Urinary bladder (tissue), 4 donors: Measurements from ENCODE around the gene TRAPPC2. TPM values are rescaled to one million over a fixed set of nuclear protein-coding genes. Genes with fewer than 3 reads are reported as not detected.
A peak's percentile ranks its signal among the peaks of the same experiment; 100 is the strongest.
"Not testable (repeated sequence)": the region's sequence is repeated elsewhere in the genome, so short reads cannot be mapped to it uniquely, and the experiment has no call there.

ENCODE experiments used
- DNase-seq: peaks from one replicate; pipeline ENCODE4 v3.0.0-alpha.2; 2015; ENCODE audit errors: extremely low spot score
- H3K27ac ChIP-seq: one replicate; pipeline ENCODE4 v1.5.1; 2013; ENCODE audit warnings: low read depth, mild to moderate bottlenecking, moderate library complexity
- H3K36me3 ChIP-seq: one replicate; pipeline ENCODE4 v1.6.1; 2013; ENCODE audit warnings: mild to moderate bottlenecking, moderate library complexity; ENCODE audit not compliant: insufficient read depth
- H3K4me1 ChIP-seq: one replicate; pipeline ENCODE4 v1.6.1; 2013; ENCODE audit warnings: mild to moderate bottlenecking, moderate library complexity; ENCODE audit not compliant: insufficient read depth
- H3K4me3 ChIP-seq: one replicate; pipeline ENCODE4 v1.5.1; 2013; ENCODE audit warnings: low read depth, low read length
- WGBS: extraction: QIAGEN DNeasy Blood & Tissue Kit; methylation state at CpG from one replicate; pipeline ENCODE4 v1.1.7; 2013; 5-methylcytosine and 5-hydroxymethylcytosine counted together
- polyA plus RNA-seq: library from polyadenylated mRNA; stranded (reverse); fragments of 200-250 nt; gene quantifications from one replicate; pipeline ENCODE4 v1.2.3, GENCODE V29; 2013
- total RNA-seq: library from RNA; depleted of rRNA; stranded (reverse); fragments of >200 nt; gene quantifications from one replicate; pipeline ENCODE4 v1.2.3, GENCODE V29; 2014
- donor health status: healthy with polysubstance abuse.
- donor health status: healthy.

Gene TRAPPC2
- total and polyA plus RNA-seq, 2 donors: 7.7 to 45.0 TPM

GRCh38 chrX:13688958-13689740 is 45.3 kb downstream of the TRAPPC2 start, which contains the start of gene RAB9A:
TSS of gene RAB9A (plus strand) at chrX:13689128. CDS start at chrX:13708747, 19,619 bp downstream.
- no peak for DNase-seq
- Histone ChIP-seq H3K4me3 (peak within 1 kb of the TSS; percentile 86), H3K4me1 (no peaks in the 10 kb centered on the region), H3K27ac (peak within 1 kb of the TSS; percentile 98), H3K36me3 (no peaks in the 10 kb centered on the region)
- WGBS: under 1% methylated on average over 60 of the region's 68 CpGs

GRCh38 chrX:13688384-13688957 is 45.9 kb downstream of the TRAPPC2 start:
- Histone ChIP-seq H3K4me1 (no peaks in the 10 kb centered on the region), H3K27ac (peak overlapping the region; percentile 50)

GRCh38 chrX:13687203-13687602 is 47.2 kb downstream of the TRAPPC2 start:
- no peak overlapping the region for H3K27ac ChIP-seq
- DNase-seq: no peak
- no peaks in the 10 kb centered on the region for H3K36me3 ChIP-seq
- no peak overlapping the region for H3K4me3 ChIP-seq
- no peaks in the 10 kb centered on the region for H3K4me1 ChIP-seq
- 89% methylated on average over 1 of the region's 1 CpG for WGBS

More at GRCh38 chrX:13688384-13688957, 45.9 kb downstream of the TRAPPC2 start:
- no peaks in the 10 kb centered on the region for H3K36me3 ChIP-seq
- 9% methylated on average over 13 of the region's 13 CpGs for WGBS
- peak overlapping the region; percentile 25 for H3K4me3 ChIP-seq
- DNase-seq: no peak

GRCh38 chrX:13685126-13685763 is 49.2 kb downstream of the TRAPPC2 start:
- Histone ChIP-seq H3K27ac (no peak overlapping the region), H3K4me3 (no peak overlapping the region), H3K4me1 (no peaks in the 10 kb centered on the region), H3K36me3 (no peaks in the 10 kb centered on the region)
- WGBS: 70% methylated on average over 3 of the region's 3 CpGs
- no peak for DNase-seq

GRCh38 chrX:13684361-13684760 is 50.1 kb downstream of the TRAPPC2 start:
- Histone ChIP-seq H3K27ac (no peak overlapping the region), H3K36me3 (no peaks in the 10 kb centered on the region), H3K4me3 (no peak overlapping the region), H3K4me1 (no peaks in the 10 kb centered on the region)
- 77% methylated on average over 4 of the region's 4 CpGs for WGBS
- DNase-seq: no peak

GRCh38 chrX:13681595-13681994 is 52.8 kb downstream of the TRAPPC2 start:
- Histone ChIP-seq H3K36me3 (no peaks in the 10 kb centered on the region), H3K4me1 (no peaks in the 10 kb centered on the region), H3K27ac (no peak overlapping the region), H3K4me3 (no peak overlapping the region)
- no peak for DNase-seq
- 91% methylated on average over 7 of the region's 7 CpGs for WGBS

GRCh38 chrX:13679700-13680099 is 54.7 kb downstream of the TRAPPC2 start:
- not testable (repeated sequence) for H3K4me1 ChIP-seq, H3K27ac ChIP-seq, H3K4me3 ChIP-seq, H3K36me3 ChIP-seq, DNase-seq
- WGBS: over 99% methylated on average over 4 of the region's 4 CpGs

- no peaks in the 10 kb centered on the region for H3K36me3 ChIP-seq
Observed at GRCh38 chrX:13676885-13677284, 57.5 kb downstream of the TRAPPC2 start.

GRCh38 chrX:13673016-13673415 is 61.4 kb downstream of the TRAPPC2 start:
- no peak for DNase-seq
- Histone ChIP-seq H3K4me1 (no peaks in the 10 kb centered on the region), H3K27ac (no peak overlapping the region), H3K4me3 (no peak overlapping the region), H3K36me3 (no peaks in the 10 kb centered on the region)

More at GRCh38 chrX:13676885-13677284, 57.5 kb downstream of the TRAPPC2 start:
- DNase-seq: no peak
- Histone ChIP-seq H3K4me3 (no peak overlapping the region), H3K27ac (no peak overlapping the region), H3K4me1 (no peaks in the 10 kb centered on the region)

- H3K4me3 ChIP-seq: no peak overlapping the region
- no peaks in the 10 kb centered on the region for H3K36me3 ChIP-seq
- 96% methylated on average over 5 of the region's 5 CpGs for WGBS
- no peak overlapping the region for H3K27ac ChIP-seq
- no peaks in the 10 kb centered on the region for H3K4me1 ChIP-seq
- no peak for DNase-seq
Observed at GRCh38 chrX:13670197-13670596, 64.2 kb downstream of the TRAPPC2 start.

- not testable (repeated sequence) for H3K4me3 ChIP-seq, H3K27ac ChIP-seq, DNase-seq, H3K4me1 ChIP-seq, H3K36me3 ChIP-seq
- 81% methylated on average over 8 of the region's 8 CpGs for WGBS
Observed at GRCh38 chrX:13669755-13670154, 64.7 kb downstream of the TRAPPC2 start.

- H3K4me1 ChIP-seq: peaks cover under 1% of the 10 kb centered on the region
- no peaks in the 10 kb centered on the region for H3K36me3 ChIP-seq
- DNase-seq: no peak
- 14% methylated on average over 9 of the region's 9 CpGs for WGBS
- no peak overlapping the region for H3K27ac ChIP-seq
- no peak overlapping the region for H3K4me3 ChIP-seq
Observed at GRCh38 chrX:13669246-13669737, 65.1 kb downstream of the TRAPPC2 start.

GRCh38 chrX:13667919-13668318 is 66.5 kb downstream of the TRAPPC2 start:
- Histone ChIP-seq H3K4me3 (no peak overlapping the region), H3K36me3 (no peaks in the 10 kb centered on the region), H3K4me1 (peaks cover 1% of the 10 kb centered on the region), H3K27ac (no peak overlapping the region)
- no peak for DNase-seq

GRCh38 chrX:13666836-13667235 is 67.6 kb downstream of the TRAPPC2 start:
- H3K27ac ChIP-seq: no peak overlapping the region
- peaks cover 1% of the 10 kb centered on the region for H3K4me1 ChIP-seq
- WGBS: 78% methylated on average over 3 of the region's 3 CpGs
- DNase-seq: no peak
- no peaks in the 10 kb centered on the region for H3K36me3 ChIP-seq
- no peak overlapping the region for H3K4me3 ChIP-seq
